H1 (cell line): Measurements from ENCODE around the gene PIK3R4. TPM values are rescaled to one million over a fixed set of nuclear protein-coding genes. Genes with fewer than 3 reads are reported as not detected.

Experiments
- CTCF ChIA-PET: fragments of 300-600 bp; sonication (Branson Sonifier 250); formaldehyde crosslinking; loops from one replicate; lab custom pipeline; 2021; ENCODE audit not compliant: partially characterized antibody; lab: Charles Lee
- POLR2A ChIA-PET: fragments of 300-600 bp; sonication (Branson Sonifier 250); formaldehyde crosslinking; loops from one replicate; lab custom pipeline; 2021; ENCODE audit warnings: inconsistent platforms; ENCODE audit not compliant: partially characterized antibody; lab: Charles Lee
- DNase-seq, 2 experiments: peaks; one replicate each; pipeline versions ENCODE4 v3.0.0 to v3.0.0-alpha.2; 2010 to 2022; ENCODE audit warnings: low spot score in 2 of 2, low read depth in 1 of 2, mixed read lengths in 1 of 2
- FAIRE-seq: peaks from 2 replicates; lab custom pipeline; 2011; peaks lifted over from hg19 to GRCh38; lab: Jason Lieb, UNC
- H2AFZ ChIP-seq: 2 replicates; pipeline ENCODE4 v1.8.1; 2012; ENCODE audit warnings: low read length, inconsistent platforms
- H2AK5ac ChIP-seq: 2 replicates; pipeline ENCODE4 v1.6.1; 2013; ENCODE audit warnings: low read depth, low read length
- H2BK120ac ChIP-seq: replicated peaks from 2 replicates; pipeline ENCODE3; 2013; ENCODE audit warnings: low read depth, low read length, inconsistent platforms
- H2BK12ac ChIP-seq: 2 replicates; pipeline ENCODE4 v1.6.1; 2013; ENCODE audit warnings: low read depth, low read length
- H2BK15ac ChIP-seq: 2 replicates; pipeline ENCODE4 v1.6.1; 2013; ENCODE audit warnings: low read length
- H2BK20ac ChIP-seq: 2 replicates; pipeline ENCODE4 v1.6.1; 2013; ENCODE audit warnings: low read length
- H2BK5ac ChIP-seq: 2 replicates; pipeline ENCODE4 v1.6.1; 2013; ENCODE audit warnings: low read depth, low read length
- H3K14ac ChIP-seq: 2 replicates; pipeline ENCODE4 v1.6.1; 2013; ENCODE audit warnings: inconsistent platforms; ENCODE audit not compliant: insufficient read length
- H3K18ac ChIP-seq: 2 replicates; pipeline ENCODE4 v1.6.1; 2013; ENCODE audit warnings: low read length; ENCODE audit errors: extremely low read depth
- H3K23ac ChIP-seq: 2 replicates; pipeline ENCODE4 v1.6.1; 2013; ENCODE audit warnings: inconsistent platforms; ENCODE audit not compliant: insufficient read length
- H3K23me2 ChIP-seq: 2 replicates; pipeline ENCODE4 v1.6.1; 2013; ENCODE audit warnings: low read depth, low read length
- H3K27ac ChIP-seq: 2 replicates; pipeline ENCODE4 v1.6.1; 2011; ENCODE audit warnings: low read depth, low read length, inconsistent platforms
- H3K27me3 ChIP-seq, 4 experiments: replicated peaks in 1 of 4; 1 replicate in 1 of 4; 2 replicates in 3 of 4; pipeline versions ENCODE4 v1.6.1 to v1.8.1; 2011 to 2013; ENCODE audit warnings: low read length in 3 of 4, mild to moderate bottlenecking in 3 of 4, inconsistent platforms in 2 of 4, mixed read lengths in 2 of 4, moderate library complexity in 1 of 4; ENCODE audit not compliant: control insufficient read depth in 3 of 4, insufficient read depth in 3 of 4; ENCODE audit errors: extremely low read depth in 1 of 4
- H3K36me3 ChIP-seq, 4 experiments: 2 replicates each; pipeline versions ENCODE4 v1.6.1 to v1.8.1; 2011 to 2013; ENCODE audit warnings: mild to moderate bottlenecking in 4 of 4, low read length in 3 of 4, moderate library complexity in 2 of 4, control low read depth in 1 of 4, inconsistent platforms in 1 of 4; ENCODE audit not compliant: insufficient read depth in 4 of 4, control insufficient read depth in 2 of 4
- H3K4ac ChIP-seq: replicated peaks from 2 replicates; pipeline ENCODE3; 2013; ENCODE audit warnings: low read length, low read depth, mixed read lengths, inconsistent platforms; ENCODE audit not compliant: insufficient read length
- H3K4me1 ChIP-seq, 4 experiments: replicated peaks in 1 of 4; 1 replicate in 1 of 4; 2 replicates in 3 of 4; pipeline versions ENCODE4 v1.6.1 to v1.8.1; 2011 to 2013; ENCODE audit warnings: low read length in 3 of 4, inconsistent platforms in 2 of 4, mixed read lengths in 1 of 4; ENCODE audit not compliant: insufficient read depth in 4 of 4, control insufficient read depth in 3 of 4
- H3K4me2 ChIP-seq, 2 experiments: 2 replicates each; pipeline versions ENCODE4 v1.6.1 to v1.8.1; 2011 to 2013; ENCODE audit warnings: low read depth in 2 of 2, low read length in 2 of 2, control low read depth in 1 of 2, inconsistent platforms in 1 of 2, mild to moderate bottlenecking in 1 of 2; ENCODE audit not compliant: insufficient read depth in 1 of 2
- H3K4me3 ChIP-seq, 4 experiments: fragments of 200-600, 300-600 bp in 1 of 4; sonication (generic), shearing (Covaris generic), sonication (Bioruptor Twin) in 1 of 4; 2 replicates each; pipeline versions ENCODE4 v1.5.1 to v1.8.1; 2011 to 2016; ENCODE audit warnings: low read length in 4 of 4, low read depth in 3 of 4, control low read depth in 2 of 4, inconsistent platforms in 2 of 4, mild to moderate bottlenecking in 2 of 4, mixed read lengths in 1 of 4, moderate library complexity in 1 of 4; ENCODE audit not compliant: insufficient read depth in 2 of 4; ENCODE audit errors: extremely low read depth in 1 of 4
- H3K56ac ChIP-seq: replicated peaks from 2 replicates; pipeline ENCODE3; 2013; ENCODE audit warnings: low read depth, mild to moderate bottlenecking, mixed read lengths, low read length, inconsistent platforms; ENCODE audit not compliant: insufficient read length
- H3K79me1 ChIP-seq: 2 replicates; pipeline ENCODE4 v1.6.1; 2013; ENCODE audit warnings: low read depth, low read length, control low read depth
- H3K79me2 ChIP-seq, 2 experiments: 2 replicates each; pipeline versions ENCODE4 v1.6.1 to v1.8.1; 2012 to 2013; ENCODE audit warnings: low read length in 2 of 2, mild to moderate bottlenecking in 2 of 2, inconsistent platforms in 1 of 2; ENCODE audit not compliant: insufficient read depth in 2 of 2, control insufficient read depth in 1 of 2
- H3K9ac ChIP-seq, 4 experiments: replicated peaks in 1 of 4; 1 replicate in 1 of 4; 2 replicates in 3 of 4; pipeline versions ENCODE4 v1.6.1 to v1.8.1; 2011 to 2013; ENCODE audit warnings: low read depth in 3 of 4, low read length in 3 of 4, control low read depth in 2 of 4, mild to moderate bottlenecking in 2 of 4, moderate library complexity in 2 of 4, inconsistent platforms in 1 of 4; ENCODE audit errors: extremely low read depth in 1 of 4
- H3K9me3 ChIP-seq, 2 experiments: 2 replicates each; pipeline versions ENCODE4 v1.6.1 to v1.8.1; 2012 to 2013; ENCODE audit warnings: mild to moderate bottlenecking in 2 of 2, moderate library complexity in 2 of 2, control low read depth in 1 of 2, inconsistent platforms in 1 of 2, low read depth in 1 of 2, low read length in 1 of 2, mixed read lengths in 1 of 2; ENCODE audit not compliant: insufficient read depth in 2 of 2
- H4K20me1 ChIP-seq, 2 experiments: replicated peaks in 1 of 2; 2 replicates each; pipeline versions ENCODE3 to v1.8.1; 2011 to 2013; ENCODE audit warnings: inconsistent platforms in 2 of 2, low read length in 2 of 2, mild to moderate bottlenecking in 1 of 2; ENCODE audit not compliant: insufficient read depth in 2 of 2, control insufficient read depth in 1 of 2
- H4K5ac ChIP-seq: 2 replicates; pipeline ENCODE4 v1.6.1; 2013; ENCODE audit warnings: low read length, low read depth, mixed read lengths, inconsistent platforms; ENCODE audit not compliant: insufficient read length
- H4K8ac ChIP-seq: 2 replicates; pipeline ENCODE4 v1.8.0; 2013; ENCODE audit warnings: mild to moderate bottlenecking, moderate library complexity, low read length, inconsistent platforms; ENCODE audit not compliant: insufficient read depth; ENCODE audit errors: extremely low read depth
- H4K91ac ChIP-seq: replicated peaks from 2 replicates; pipeline ENCODE3; 2013; ENCODE audit warnings: low read length, mixed read lengths, inconsistent platforms; ENCODE audit not compliant: insufficient read length
- BRCA1 ChIP-seq: IDR thresholded peaks from 2 replicates; pipeline ENCODE4 v1.6.1; 2012; ENCODE audit warnings: low read depth, low read length, improper control_type of control experiment
- CTBP2 ChIP-seq: IDR thresholded peaks from 2 replicates; pipeline ENCODE4 v1.7.0; 2011; ENCODE audit warnings: borderline replicate concordance, mild to moderate bottlenecking, moderate library complexity, mixed read lengths, low read length; ENCODE audit not compliant: insufficient read depth, insufficient read length
- GABPA ChIP-seq: IDR thresholded peaks from 2 replicates; pipeline ENCODE4 v1.6.1; 2011; ENCODE audit warnings: mild to moderate bottlenecking, low read length, moderate library complexity, borderline replicate concordance; ENCODE audit not compliant: insufficient read depth
- HDAC6 ChIP-seq: IDR thresholded peaks from one replicate; pipeline ENCODE4 v1.7.1; 2012; ENCODE audit warnings: low read depth, mild to moderate bottlenecking, inconsistent platforms, low read length, moderate library complexity
- JUND ChIP-seq: IDR thresholded peaks from 2 replicates; pipeline ENCODE4 v1.6.1; 2011; ENCODE audit warnings: mild to moderate bottlenecking, improper control_type of control experiment, low read length
- SAP30 ChIP-seq: fragments of 300-600 bp; sonication (generic); IDR thresholded peaks from 2 replicates; pipeline ENCODE4 v1.7.1; 2012; ENCODE audit warnings: low read length, moderate library complexity, mild to moderate bottlenecking, inconsistent platforms; ENCODE audit not compliant: insufficient read depth, insufficient replicate concordance
- SIX5 ChIP-seq: IDR thresholded peaks from 2 replicates; pipeline ENCODE4 v1.6.1; 2011; ENCODE audit warnings: mild to moderate bottlenecking, low read depth, low read length
- SP2 ChIP-seq: IDR thresholded peaks from 2 replicates; pipeline ENCODE4 v1.6.1; 2012; ENCODE audit warnings: mild to moderate bottlenecking, low read length, inconsistent platforms
- SUZ12 ChIP-seq: fragments of 200-600 bp; sonication (generic); IDR thresholded peaks from 2 replicates; pipeline ENCODE4 v1.6.1; 2012; ENCODE audit warnings: mild to moderate bottlenecking, inconsistent platforms, low read length, moderate library complexity, mixed read lengths
- WGBS, 2 experiments: shearing (Covaris generic) in 1 of 2; methylation state at CpG; one replicate each; pipeline versions ENCODE4 v1.1.6 to v1.1.7; 2013 to 2015; ENCODE audit warnings: low lambda C conversion rate in 2 of 2, mixed read lengths in 2 of 2, inconsistent platforms in 1 of 2, low coverage in 1 of 2, missing lambda C conversion rate in 1 of 2; ENCODE audit not compliant: insufficient replicate concordance in 2 of 2, insufficient coverage in 1 of 2, insufficient read length in 1 of 2; ENCODE audit errors: extremely low coverage in 1 of 2, missing lambda C conversion rate in 1 of 2; 5-methylcytosine and 5-hydroxymethylcytosine counted together
- polyA plus RNA-seq, 7 experiments: library from polyadenylated mRNA; depleted of rRNA in 3 of 7; stranded (reverse) in 5 of 7; unstranded in 2 of 7; fragments of >200 nt in 5 of 7; fragments of 200-250 nt in 2 of 7; gene quantifications; 1 replicate in 5 of 7; 2 replicates in 1 of 7; 4 replicates in 1 of 7; pipeline versions ENCODE4 v1.2.1 to v1.2.3, GENCODE V29; 2011 to 2013; ENCODE audit warnings: missing spikeins in 2 of 7, mixed read lengths in 2 of 7
- total RNA-seq: library from RNA; stranded (reverse); fragmentation: NEBNext Ultra II Directional; extraction: Animal tissue kit (Norgen Biotek cat#: 25700); gene quantifications from 2 replicates; pipeline ENCODE4 v1.2.1, GENCODE V29; 2021
- TF ChIP-seq, protein P1 (sequence below): IDR thresholded peaks from 2 replicates; pipeline ENCODE4 v1.6.1; 2012; ENCODE audit warnings: inconsistent platforms
- TF ChIP-seq, protein P2 (sequence below): IDR thresholded peaks from 2 replicates; pipeline ENCODE4 v1.6.1; 2012; ENCODE audit warnings: low read length, inconsistent platforms

Gene PIK3R4
- total and polyA plus RNA-seq, 2 of the 8 experiments (the other 6 are each of a cell fraction or from before 2014, with no cell fraction given), result 43.8 to 87.4 TPM

DNA sequence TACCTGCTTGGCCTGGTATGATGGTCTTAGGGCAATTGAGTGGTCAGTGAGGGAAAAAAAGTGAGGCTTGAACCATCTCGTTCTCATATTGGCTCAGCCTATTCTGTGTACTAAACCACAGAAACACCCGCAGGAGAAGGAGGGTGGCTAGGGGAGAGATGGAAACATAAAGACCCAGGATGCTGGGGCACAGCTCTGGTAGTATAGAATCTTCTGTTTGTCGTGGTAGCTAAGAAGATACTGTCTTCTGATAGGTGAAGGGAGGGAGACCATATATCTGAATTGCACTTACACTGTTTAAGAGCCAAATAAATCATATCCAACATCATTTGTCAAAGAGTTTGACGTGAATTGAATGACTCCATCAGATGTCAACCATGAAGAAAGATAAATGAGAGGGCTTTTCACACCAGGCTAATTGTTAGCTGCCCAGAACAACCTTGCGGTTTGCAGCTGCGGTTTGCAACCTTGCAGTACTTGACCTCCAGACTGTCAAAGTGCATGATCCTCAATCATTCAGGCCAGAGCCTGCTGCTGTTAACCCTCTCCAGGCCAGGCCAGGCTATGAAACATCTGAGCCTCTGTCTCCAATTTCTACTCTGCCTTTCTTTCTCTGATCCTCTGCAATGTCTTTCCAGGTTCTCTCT is 40.9 kb upstream of the PIK3R4 start:
- ChIA-PET POLR2A (no interaction called here), CTCF (no interaction called here)
- Histone ChIP-seq H2BK20ac (no peak overlapping the region), H3K4me3 (no peak overlapping the region), H2AK5ac (no peak overlapping the region), H3K9me3 (no peaks in the 10 kb centered on the region), H4K5ac (no peak overlapping the region), H3K79me1 (no peaks in the 10 kb centered on the region), H3K9ac (no peak overlapping the region), H3K23ac (no peak overlapping the region), H3K4me1 (0 out of 7 replicates have a peak, but pooled peaks cover 0 to 2% (median 0%) of the 10 kb centered on the region in 4 experiments), H3K14ac (no peak overlapping the region), H3K27ac (no peak overlapping the region), H3K27me3 (peaks cover 0 to 1% (median 0%) of the 10 kb centered on the region in 4 experiments; a peak in 1 of 7 replicates), H2BK15ac (no peak overlapping the region), H4K8ac (no peak overlapping the region), H3K4me2 (no peak overlapping the region), H2BK12ac (no peak overlapping the region), H3K23me2 (no peaks in the 10 kb centered on the region), H2BK120ac (no peak overlapping the region), H2AFZ (peak overlapping the region; percentile 50; the same call in 1 of the 2 replicates), H3K56ac (no peak overlapping the region), H3K18ac (no peak overlapping the region), H4K91ac (no peak overlapping the region), H3K79me2 (no peaks in the 10 kb centered on the region), H2BK5ac (no peak overlapping the region), H3K4ac (no peak overlapping the region), H4K20me1 (no peaks in the 10 kb centered on the region), H3K36me3 (no peaks in the 10 kb centered on the region)
- FAIRE-seq (no peak), DNase-seq (no peak)
- WGBS, 2 experiments, result 92% methylated on average over 6 of the region's 6 CpGs; no CpG with 5 or more reads in 1 of the 2 experiments
- TF ChIP-seq BRCA1 (no peak), SP2 (no peak), JUND (no peak), GABPA (no peak), SAP30 (no peak), HDAC6 (no peak), SIX5 (no peak), SUZ12 (no peak), CTBP2 (no peak)
- TF ChIP-seq, protein P1, sequence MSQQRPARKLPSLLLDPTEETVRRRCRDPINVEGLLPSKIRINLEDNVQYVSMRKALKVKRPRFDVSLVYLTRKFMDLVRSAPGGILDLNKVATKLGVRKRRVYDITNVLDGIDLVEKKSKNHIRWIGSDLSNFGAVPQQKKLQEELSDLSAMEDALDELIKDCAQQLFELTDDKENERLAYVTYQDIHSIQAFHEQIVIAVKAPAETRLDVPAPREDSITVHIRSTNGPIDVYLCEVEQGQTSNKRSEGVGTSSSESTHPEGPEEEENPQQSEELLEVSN, result no peak
- TF ChIP-seq, protein P2, sequence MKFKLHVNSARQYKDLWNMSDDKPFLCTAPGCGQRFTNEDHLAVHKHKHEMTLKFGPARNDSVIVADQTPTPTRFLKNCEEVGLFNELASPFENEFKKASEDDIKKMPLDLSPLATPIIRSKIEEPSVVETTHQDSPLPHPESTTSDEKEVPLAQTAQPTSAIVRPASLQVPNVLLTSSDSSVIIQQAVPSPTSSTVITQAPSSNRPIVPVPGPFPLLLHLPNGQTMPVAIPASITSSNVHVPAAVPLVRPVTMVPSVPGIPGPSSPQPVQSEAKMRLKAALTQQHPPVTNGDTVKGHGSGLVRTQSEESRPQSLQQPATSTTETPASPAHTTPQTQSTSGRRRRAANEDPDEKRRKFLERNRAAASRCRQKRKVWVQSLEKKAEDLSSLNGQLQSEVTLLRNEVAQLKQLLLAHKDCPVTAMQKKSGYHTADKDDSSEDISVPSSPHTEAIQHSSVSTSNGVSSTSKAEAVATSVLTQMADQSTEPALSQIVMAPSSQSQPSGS, result no peak
